GM11168 (cell line): ENCODE results near the gene TAGLN3.
"Not testable (repeated sequence)": the region's sequence is repeated elsewhere in the genome, so short reads cannot be mapped to it uniquely, and the experiment has no call there.

ENCODE experiments used
- in situ Hi-C: fragments of 300-500 bp; cut with MboI; formaldehyde crosslinking; loops from one replicate; pipeline ENCODE4 v1.12.0; 2022; ENCODE audit warnings: low sequenced_read_pairs; ENCODE audit not compliant: unreplicated experiment

The TAGLN3 gene

GRCh38 chr3:112005091-112005672, 6.5 kb downstream of the TAGLN3 start:
- in situ Hi-C loops: no loop called here

- in situ Hi-C loops: no loop called here
These were observed 8.9 kb downstream of the TAGLN3 start for GRCh38 chr3:112007633-112008032.

GRCh38 chr3:112009670-112010069, 10.9 kb downstream of the TAGLN3 start:
- in situ Hi-C loops: no loop called here

- in situ Hi-C loops: no loop called here
These were observed 11.9 kb downstream of the TAGLN3 start for GRCh38 chr3:112010636-112011035.

GRCh38 chr3:112011376-112011940, 12.7 kb downstream of the TAGLN3 start:
- in situ Hi-C loops: no loop called here

- in situ Hi-C loops: no loop called here
These were observed 13.7 kb downstream of the TAGLN3 start for GRCh38 chr3:112012205-112012992.

GRCh38 chr3:112013058-112013783, 14.5 kb downstream of the TAGLN3 start:
- in situ Hi-C loops: no loop called here

- in situ Hi-C loops: no loop called here
These were observed 15.0 kb downstream of the TAGLN3 start for GRCh38 chr3:112013784-112014143.

- in situ Hi-C loops: no loop called here
These were observed 18.4 kb downstream of the TAGLN3 start for GRCh38 chr3:112017091-112017490.

GRCh38 chr3:112018712-112019111, 20.0 kb downstream of the TAGLN3 start:
- in situ Hi-C loops: no loop called here

GRCh38 chr3:112019716-112020115, 21.0 kb downstream of the TAGLN3 start:
- in situ Hi-C loops: no loop called here

- in situ Hi-C loops: no loop called here
These were observed 22.0 kb downstream of the TAGLN3 start for GRCh38 chr3:112020674-112021085.

GRCh38 chr3:112027142-112027541, 28.4 kb downstream of the TAGLN3 start:
- in situ Hi-C loops: no loop called here

- in situ Hi-C loops: no loop called here
These were observed 29.1 kb downstream of the TAGLN3 start for GRCh38 chr3:112027826-112028225.

GRCh38 chr3:112030901-112031300, 32.2 kb downstream of the TAGLN3 start:
- in situ Hi-C loops: no loop called here

GRCh38 chr3:112032098-112032731, 33.5 kb downstream of the TAGLN3 start:
- in situ Hi-C loops: no loop called here

- in situ Hi-C loops: no loop called here
These were observed 35.7 kb downstream of the TAGLN3 start, which contains the start of gene TMPRSS7 for GRCh38 chr3:112034436-112034835. TSS of gene TMPRSS7 (plus strand) at chr3:112034736. CDS start at chr3:112034846, 110 bp downstream.

GRCh38 chr3:112035241-112035640, 36.5 kb downstream of the TAGLN3 start:
- in situ Hi-C loops: no loop called here

- in situ Hi-C loops: not testable (repeated sequence)
These were observed 38.5 kb downstream of the TAGLN3 start for GRCh38 chr3:112037194-112037593.

GRCh38 chr3:112038863-112039262, 40.1 kb downstream of the TAGLN3 start:
- in situ Hi-C loops: no loop called here
